HCT116 (cell line): ENCODE data around the gene UBR3. TPM values are rescaled to one million over a fixed set of nuclear protein-coding genes. Genes with fewer than 3 reads are reported as not detected.

Source experiments
- ATAC-seq: fragments of 200-7000 bp; cut with Tn5 transposase; 2 replicates; pipeline ENCODE4 v1.9.1; 2020; ENCODE audit warnings: mild to moderate bottlenecking, moderate library complexity
- BruUV-seq: library from RNA; stranded (reverse); fragments of 400-500 nt; replicated peaks from 2 replicates; lab custom pipeline; 2021; lab: Mats Ljungman, UMichigan
- CTCF ChIA-PET: fragments of 300-600 bp; sonication (Branson Sonifier 250); formaldehyde crosslinking; loops from one replicate; lab custom pipeline; 2021; ENCODE audit warnings: antibody characterized with exemption; lab: Charles Lee
- POLR2A ChIA-PET: fragments of 300-600, 350-600 bp; sonication (Branson Sonifier 250); formaldehyde crosslinking; loops from one replicate; lab custom pipeline; 2021; ENCODE audit warnings: antibody characterized with exemption; lab: Charles Lee
- RAD21 ChIA-PET, 2 experiments: fragments of 300-600 bp; sonication (Branson Sonifier 250); formaldehyde crosslinking; loops; one replicate each; lab custom pipeline; 2023; ENCODE audit warnings: low total read pairs in 2 of 2; ENCODE audit not compliant: uncharacterized antibody in 2 of 2, unreplicated experiment in 2 of 2, low non-redundant PET in 1 of 2; lab: Charles Lee
- DNase-seq: peaks from one replicate; pipeline ENCODE4 v3.0.0-alpha.2; 2010; ENCODE audit warnings: low read depth, low spot score
- H2AFZ ChIP-seq: fragments of 200-600 bp; shearing (Covaris generic), sonication (generic); 2 replicates; pipeline ENCODE4 v1.6.1; 2017; ENCODE audit warnings: low read depth, mixed run types, mixed read lengths, antibody characterized with exemption, low read length; ENCODE audit not compliant: poor library complexity, severe bottlenecking
- H3K27ac ChIP-seq: 2 replicates; pipeline ENCODE4 v1.5.1; 2012; ENCODE audit warnings: low read depth, low read length
- H3K27me3 ChIP-seq: fragments of 200-600 bp; sonication (generic); 2 replicates; pipeline ENCODE4 v1.6.1; 2016; ENCODE audit warnings: mixed run types, low read length, mixed read lengths; ENCODE audit not compliant: insufficient read depth
- H3K36me3 ChIP-seq, 2 experiments: fragments of 200-500 bp in 1 of 2; fragments of 200-600 bp in 1 of 2; sonication (Bioruptor generic) in 1 of 2; sonication (generic) in 1 of 2; 2 replicates each; pipeline versions ENCODE4 v1.5.1 to v1.6.1; 2014 to 2016; ENCODE audit warnings: low read length in 2 of 2, inconsistent platforms in 1 of 2, mixed read lengths in 1 of 2, mixed run types in 1 of 2; ENCODE audit not compliant: insufficient read depth in 2 of 2, control insufficient read depth in 1 of 2
- H3K4me1 ChIP-seq, 2 experiments: fragments of 200-600 bp in 1 of 2; sonication (generic) in 1 of 2; 2 replicates each; pipeline versions ENCODE4 v1.5.1 to v1.6.1; 2012 to 2017; ENCODE audit warnings: low read length in 2 of 2, inconsistent platforms in 1 of 2, mild to moderate bottlenecking in 1 of 2, mixed read lengths in 1 of 2, mixed run types in 1 of 2, moderate library complexity in 1 of 2; ENCODE audit not compliant: insufficient read depth in 2 of 2, control insufficient read depth in 1 of 2
- H3K4me2 ChIP-seq: fragments of 200-600 bp; sonication (generic); 2 replicates; pipeline ENCODE4 v1.6.1; 2017; ENCODE audit warnings: mixed run types, low read length, mixed read lengths
- H3K4me3 ChIP-seq, 2 experiments: fragments of 200-600 bp in 1 of 2; sonication (generic) in 1 of 2; replicated peaks in 1 of 2; 2 replicates each; pipeline ENCODE4 v1.5.1; 2011 to 2016; ENCODE audit warnings: low read length in 2 of 2, control low read depth in 1 of 2, low read depth in 1 of 2, mild to moderate bottlenecking in 1 of 2, mixed read lengths in 1 of 2, mixed run types in 1 of 2
- H3K79me2 ChIP-seq: fragments of 200-600 bp; sonication (generic); 2 replicates; pipeline ENCODE4 v1.6.1; 2017; ENCODE audit warnings: mild to moderate bottlenecking, mixed run types, low read length, moderate library complexity, mixed read lengths; ENCODE audit not compliant: insufficient read depth
- H3K9ac ChIP-seq: fragments of 200-600 bp; sonication (generic); 2 replicates; pipeline ENCODE4 v1.6.1; 2016; ENCODE audit warnings: low read length, mixed read lengths
- H3K9me2 ChIP-seq: fragments of 200-600 bp; sonication (generic), shearing (Covaris generic); 2 replicates; pipeline ENCODE4 v1.6.1; 2017; ENCODE audit warnings: mixed run types, mild to moderate bottlenecking, moderate library complexity; ENCODE audit not compliant: insufficient read depth
- H3K9me3 ChIP-seq, 2 experiments: fragments of 200-500 bp in 1 of 2; fragments of 200-600 bp in 1 of 2; sonication (Bioruptor generic) in 1 of 2; sonication (generic) in 1 of 2; 2 replicates each; pipeline ENCODE4 v1.6.1; 2014 to 2017; ENCODE audit warnings: low read length in 2 of 2, mixed read lengths in 2 of 2, inconsistent platforms in 1 of 2, low read depth in 1 of 2, mild to moderate bottlenecking in 1 of 2, mixed run types in 1 of 2, moderate library complexity in 1 of 2; ENCODE audit not compliant: control insufficient read depth in 1 of 2, insufficient read depth in 1 of 2
- H4K20me1 ChIP-seq: fragments of 200-600 bp; sonication (generic), shearing (Covaris generic); 2 replicates; pipeline ENCODE4 v1.6.1; 2017; ENCODE audit warnings: mixed run types, mild to moderate bottlenecking, moderate library complexity; ENCODE audit not compliant: insufficient read depth
- CBX3 ChIP-seq: IDR thresholded peaks from 2 replicates; pipeline ENCODE4 v1.6.1; 2012; ENCODE audit warnings: low read depth
- CEBPB ChIP-seq: IDR thresholded peaks from 2 replicates; pipeline ENCODE4 v1.6.1; 2012; ENCODE audit warnings: low read depth
- CTCF ChIP-seq, 3 experiments: fragments of 200-600 bp in 1 of 3; sonication (generic) in 1 of 3; IDR thresholded peaks in 2 of 3; conservative IDR thresholded peaks in 1 of 3; 2 replicates each; pipeline ENCODE4 v1.5.1; 2012 to 2017; ENCODE audit warnings: low read depth in 2 of 3, low read length in 2 of 3, antibody characterized with exemption in 1 of 3, borderline replicate concordance in 1 of 3, control low read depth in 1 of 3, mild to moderate bottlenecking in 1 of 3, mixed read lengths in 1 of 3, mixed run types in 1 of 3, moderate library complexity in 1 of 3; ENCODE audit not compliant: insufficient read depth in 1 of 3
- EZH2 ChIP-seq: fragments of 200-600 bp; sonication (generic); IDR thresholded peaks from 2 replicates; pipeline ENCODE4 v1.6.1; 2017; ENCODE audit warnings: antibody characterized with exemption, mixed run types
- FOSL1 ChIP-seq: IDR thresholded peaks from 2 replicates; pipeline ENCODE4 v1.6.1; 2012; ENCODE audit warnings: low read depth
- POLR2A ChIP-seq: IDR thresholded peaks from 2 replicates; pipeline ENCODE4 v1.7.0; 2011; ENCODE audit warnings: borderline replicate concordance; ENCODE audit not compliant: insufficient read depth, insufficient read length; ENCODE audit errors: extremely low read depth
- POLR2AphosphoS5 ChIP-seq: IDR thresholded peaks from 2 replicates; pipeline ENCODE4 v1.6.1; 2011; ENCODE audit warnings: mild to moderate bottlenecking, low read depth, low read length, moderate library complexity
- RAD21 ChIP-seq: IDR thresholded peaks from 2 replicates; pipeline ENCODE4 v1.6.1; 2012; ENCODE audit warnings: low read depth, mild to moderate bottlenecking
- SIN3A ChIP-seq: IDR thresholded peaks from 2 replicates; pipeline ENCODE4 v1.6.1; 2012; ENCODE audit warnings: low read depth
- SP1 ChIP-seq: IDR thresholded peaks from 2 replicates; pipeline ENCODE4 v1.6.1; 2012; ENCODE audit warnings: low read depth
- SRF ChIP-seq: IDR thresholded peaks from 2 replicates; pipeline ENCODE4 v1.6.1; 2012; ENCODE audit warnings: low read depth
- TCF7L2 ChIP-seq: IDR thresholded peaks from 2 replicates; pipeline ENCODE4 v1.7.0; 2011; ENCODE audit warnings: borderline replicate concordance, inconsistent platforms; ENCODE audit not compliant: insufficient read depth, insufficient read length; ENCODE audit errors: extremely low read depth
- YY1 ChIP-seq: IDR thresholded peaks from 2 replicates; pipeline ENCODE4 v1.6.1; 2011; ENCODE audit warnings: low read length, low read depth, moderate library complexity, mild to moderate bottlenecking; ENCODE audit not compliant: insufficient replicate concordance; ENCODE audit errors: extremely low read depth
- ZFX ChIP-seq: fragments of 450-650 bp; IDR thresholded peaks from 2 replicates; pipeline ENCODE4 v1.6.1; 2017
- intact Hi-C: fragments of 100-400 bp; cut with micrococcal nuclease; formaldehyde crosslinking; loops from 2 replicates; pipeline ENCODE4 v1.10.0; 2022
- total RNA-seq: library from RNA; stranded (reverse); gene quantifications from one replicate; pipeline ENCODE4 v1.2.1, GENCODE V29; 2021; ENCODE audit not compliant: unreplicated experiment
- TF ChIP-seq, protein P1 (sequence below): IDR thresholded peaks from 2 replicates; pipeline ENCODE4 v1.6.1; 2012

The UBR3 gene
- total RNA-seq, 1 experiment from 2014 or later, result 29.5 TPM

DNA sequence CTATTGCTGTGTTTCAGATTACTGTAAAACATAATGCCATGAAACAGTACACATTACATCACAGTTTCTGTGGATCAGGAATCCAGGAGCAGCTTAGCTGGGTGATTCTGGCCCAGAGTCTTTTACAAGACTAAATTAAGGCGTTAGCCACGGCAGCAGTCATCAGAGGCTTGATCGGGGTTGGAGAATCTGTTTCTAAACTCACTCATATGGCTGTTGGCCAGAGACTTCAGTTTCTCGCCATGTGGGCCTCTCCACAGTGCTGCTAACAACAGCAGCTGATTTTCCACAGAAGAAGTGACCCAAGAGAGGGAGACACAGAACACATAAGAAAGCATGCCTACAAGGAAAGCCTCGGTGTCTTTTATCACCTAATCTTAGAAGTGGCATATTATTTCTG is 261.5 kb downstream of the UBR3 start:
- DNase-seq (no peak), ATAC-seq (no peak)
- POLR2A ChIA-PET, result no interaction called here
- Histone ChIP-seq H3K36me3 (no peaks in the 10 kb centered on the region), H3K27me3 (no peaks in the 10 kb centered on the region), H3K27ac (no peak overlapping the region), H3K9me3 (no peaks in the 10 kb centered on the region), H3K4me3 (no peak overlapping the region), H3K4me1 (no peaks in the 10 kb centered on the region), H2AFZ (no peak overlapping the region), H3K9ac (no peak overlapping the region), H3K4me2 (no peak overlapping the region), H3K9me2 (no peaks in the 10 kb centered on the region), H3K79me2 (no peaks in the 10 kb centered on the region), H4K20me1 (no peaks in the 10 kb centered on the region)
- CTCF ChIA-PET, result no interaction called here
- RAD21 ChIA-PET, result no interaction called here
- no peak for TF ChIP-seq EZH2
- no peak for TF ChIP-seq RAD21
- TF ChIP-seq ZFX, result no peak
- TF ChIP-seq, protein P1, sequence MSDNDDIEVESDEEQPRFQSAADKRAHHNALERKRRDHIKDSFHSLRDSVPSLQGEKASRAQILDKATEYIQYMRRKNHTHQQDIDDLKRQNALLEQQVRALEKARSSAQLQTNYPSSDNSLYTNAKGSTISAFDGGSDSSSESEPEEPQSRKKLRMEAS, result no peak
- TF ChIP-seq CBX3, result no peak
- TF ChIP-seq POLR2AphosphoS5, result no peak
- BruUV-seq, result no TSS peak
- intact Hi-C loops, result no loop called here

- Histone ChIP-seq H3K4me3 (no peak overlapping the region), H3K9me3 (no peaks in the 10 kb centered on the region), H4K20me1 (no peaks in the 10 kb centered on the region), H2AFZ (no peak overlapping the region), H3K27me3 (no peaks in the 10 kb centered on the region), H3K27ac (no peak overlapping the region), H3K4me1 (no peaks in the 10 kb centered on the region), H3K9ac (no peak overlapping the region), H3K36me3 (no peaks in the 10 kb centered on the region), H3K79me2 (no peaks in the 10 kb centered on the region), H3K9me2 (no peaks in the 10 kb centered on the region), H3K4me2 (no peak overlapping the region)
- RAD21 ChIA-PET, result no interaction called here
- ATAC-seq, result no peak
- intact Hi-C loops, result no loop called here
- DNase-seq, result no peak
- POLR2A ChIA-PET, result no interaction called here
- CTCF ChIA-PET, result no interaction called here
- no peak for TF ChIP-seq YY1
- no peak for TF ChIP-seq TCF7L2
- no peak for TF ChIP-seq SP1
- TF ChIP-seq, protein P1, result no peak
- no peak for TF ChIP-seq FOSL1
- no peak for TF ChIP-seq CEBPB
- no peak for TF ChIP-seq POLR2A
- TF ChIP-seq SIN3A, result no peak
- TF ChIP-seq CTCF (IDR thresholded peaks at IDR 0.05 in 2 of 3, conservative IDR thresholded peaks at IDR 0.05 in 1 of 3; ENCODE audit: borderline replicate concordance in 1 of 3, insufficient read depth in 1 of 3, low read depth in 2 of 3, low read length in 2 of 3), result no peak
- TF ChIP-seq SRF, result no peak
- BruUV-seq, result no TSS peak
Observed at GRCh38 chr2:170090229-170090628, 263.0 kb downstream of the UBR3 start.
